PC-3 (cell line): ENCODE measurements around the gene SLC25A17. TPM values are rescaled to one million over a fixed set of nuclear protein-coding genes. Genes with fewer than 3 reads are reported as not detected.

ENCODE experiments used
- ATAC-seq: fragments of 200-7000 bp; cut with Tn5 transposase; 2 replicates; pipeline ENCODE4 v1.9.1; 2020; ENCODE audit warnings: mild to moderate bottlenecking, moderate library complexity
- BruUV-seq: library from RNA; stranded (reverse); fragments of 400-500 nt; replicated peaks from 2 replicates; lab custom pipeline; 2021; lab: Mats Ljungman, UMichigan
- CTCF ChIA-PET: fragments of 300-600 bp; sonication (Branson Sonifier 250); formaldehyde crosslinking; loops from one replicate; lab custom pipeline; 2022; ENCODE audit warnings: antibody characterized with exemption; lab: Charles Lee
- POLR2A ChIA-PET: fragments of 300-600 bp; sonication (Branson Sonifier 250); formaldehyde crosslinking; loops from one replicate; lab custom pipeline; 2022; ENCODE audit warnings: antibody characterized with exemption; ENCODE audit not compliant: unreplicated experiment; lab: Charles Lee
- DNase-seq: peaks from one replicate; pipeline ENCODE4 v3.0.0-alpha.2; 2015
- H2AFZ ChIP-seq: fragments of 300-600 bp; sonication (generic); 2 replicates; pipeline ENCODE4 v1.6.0; 2016; ENCODE audit warnings: antibody characterized with exemption, low read length
- H3F3A ChIP-seq: fragments of 300-600 bp; sonication (generic); one replicate; pipeline ENCODE4 v1.6.0; 2017; ENCODE audit warnings: antibody characterized with exemption, low read length, control low read depth, mild to moderate bottlenecking; ENCODE audit not compliant: unreplicated experiment
- H3K27ac ChIP-seq: fragments of 300-600 bp; sonication (generic); 2 replicates; pipeline ENCODE4 v1.5.1; 2016; ENCODE audit warnings: mild to moderate bottlenecking, low read length
- H3K27me3 ChIP-seq: fragments of 300-600 bp; sonication (generic); 2 replicates; pipeline ENCODE4 v1.6.1; 2016; ENCODE audit warnings: low read length, mixed read lengths
- H3K36me3 ChIP-seq: fragments of 300-600 bp; sonication (generic); 2 replicates; pipeline ENCODE4 v1.6.1; 2016; ENCODE audit warnings: low read depth, mixed run types, low read length, mixed read lengths
- H3K4me1 ChIP-seq: fragments of 300-600 bp; sonication (generic); 2 replicates; pipeline ENCODE4 v1.5.1; 2016; ENCODE audit warnings: low read length; ENCODE audit not compliant: insufficient read depth
- H3K4me2 ChIP-seq: fragments of 300-600 bp; sonication (generic); 2 replicates; pipeline ENCODE4 v1.6.0; 2016; ENCODE audit warnings: low read length
- H3K4me3 ChIP-seq: fragments of 300-600 bp; sonication (generic); 2 replicates; pipeline ENCODE4 v1.5.1; 2016; ENCODE audit warnings: mild to moderate bottlenecking, low read length, mixed read lengths
- H3K79me2 ChIP-seq: fragments of 300-600 bp; sonication (generic); 2 replicates; pipeline ENCODE4 v1.6.1; 2017; ENCODE audit warnings: low read length, mixed read lengths
- H3K9ac ChIP-seq: fragments of 300-600 bp; sonication (generic); 2 replicates; pipeline ENCODE4 v1.6.0; 2016; ENCODE audit warnings: mild to moderate bottlenecking, low read length
- H3K9me2 ChIP-seq: fragments of 300-600 bp; sonication (generic); replicated peaks from 2 replicates; pipeline ENCODE4 v1.6.1; 2016; ENCODE audit warnings: mixed run types, low read length, mixed read lengths
- H3K9me3 ChIP-seq: fragments of 300-600 bp; sonication (generic); 2 replicates; pipeline ENCODE4 v1.6.1; 2016; ENCODE audit warnings: low read length, mixed read lengths
- H4K20me1 ChIP-seq: fragments of 300-600 bp; sonication (generic); 2 replicates; pipeline ENCODE4 v1.6.1; 2016; ENCODE audit warnings: low read length, mixed read lengths
- EZH2 ChIP-seq: fragments of 300-600 bp; sonication (generic); IDR thresholded peaks from one replicate; pipeline ENCODE4 v1.6.1; 2017; ENCODE audit warnings: antibody characterized with exemption, mild to moderate bottlenecking, low read length; ENCODE audit not compliant: unreplicated experiment
- EZH2phosphoT487 ChIP-seq: fragments of 300-600 bp; sonication (generic); IDR thresholded peaks from 2 replicates; pipeline ENCODE4 v1.6.1; 2018; ENCODE audit warnings: mild to moderate bottlenecking, antibody characterized with exemption, low read length, borderline replicate concordance
- intact Hi-C: fragments of 100-400 bp; cut with micrococcal nuclease; formaldehyde crosslinking; loops from 2 replicates; pipeline ENCODE4 v1.9.0; 2023
- total RNA-seq: library from RNA; depleted of rRNA; stranded (reverse); fragments of >200 nt; gene quantifications from 2 replicates; pipeline ENCODE4 v1.2.3, GENCODE V29; 2014
- TF ChIP-seq, protein P1 (sequence below): fragments of 300-600 bp; sonication (generic); conservative IDR thresholded peaks from 2 replicates; pipeline ENCODE4 v1.5.1; 2017; ENCODE audit warnings: antibody characterized with exemption, low read depth, mild to moderate bottlenecking, low read length

Gene SLC25A17
- total RNA-seq, 1 experiment from 2014 or later, result 18.3 TPM

DNA sequence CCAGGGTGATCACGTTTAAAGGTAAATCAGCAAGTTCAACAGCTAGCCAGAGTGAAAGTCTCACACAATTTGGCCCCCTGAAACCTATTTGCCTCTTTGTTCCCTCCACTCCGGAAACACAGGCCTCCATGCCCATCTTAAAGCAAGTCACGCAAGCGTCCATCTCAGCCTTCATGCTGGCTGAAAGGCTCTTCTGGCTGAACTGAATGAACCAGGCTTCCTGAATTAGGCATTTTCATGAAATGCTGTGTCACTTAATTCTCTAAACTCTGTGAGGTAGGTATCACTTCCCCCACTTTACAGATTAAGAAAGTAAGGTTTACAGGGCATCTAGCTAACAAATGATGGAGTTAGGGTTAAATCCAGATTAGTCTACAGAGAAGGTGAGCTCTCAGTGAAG, 1.4 kb downstream of the SLC25A17 start:
- TF ChIP-seq EZH2 (no peak), EZH2phosphoT487 (no peak)
- TF ChIP-seq, protein P1, sequence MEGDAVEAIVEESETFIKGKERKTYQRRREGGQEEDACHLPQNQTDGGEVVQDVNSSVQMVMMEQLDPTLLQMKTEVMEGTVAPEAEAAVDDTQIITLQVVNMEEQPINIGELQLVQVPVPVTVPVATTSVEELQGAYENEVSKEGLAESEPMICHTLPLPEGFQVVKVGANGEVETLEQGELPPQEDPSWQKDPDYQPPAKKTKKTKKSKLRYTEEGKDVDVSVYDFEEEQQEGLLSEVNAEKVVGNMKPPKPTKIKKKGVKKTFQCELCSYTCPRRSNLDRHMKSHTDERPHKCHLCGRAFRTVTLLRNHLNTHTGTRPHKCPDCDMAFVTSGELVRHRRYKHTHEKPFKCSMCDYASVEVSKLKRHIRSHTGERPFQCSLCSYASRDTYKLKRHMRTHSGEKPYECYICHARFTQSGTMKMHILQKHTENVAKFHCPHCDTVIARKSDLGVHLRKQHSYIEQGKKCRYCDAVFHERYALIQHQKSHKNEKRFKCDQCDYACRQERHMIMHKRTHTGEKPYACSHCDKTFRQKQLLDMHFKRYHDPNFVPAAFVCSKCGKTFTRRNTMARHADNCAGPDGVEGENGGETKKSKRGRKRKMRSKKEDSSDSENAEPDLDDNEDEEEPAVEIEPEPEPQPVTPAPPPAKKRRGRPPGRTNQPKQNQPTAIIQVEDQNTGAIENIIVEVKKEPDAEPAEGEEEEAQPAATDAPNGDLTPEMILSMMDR, result no peak
- DNase-seq (no peak), ATAC-seq (no peak)
- ChIA-PET CTCF (no interaction called here), POLR2A (no interaction called here)
- H3K4me3 ChIP-seq, result peak overlapping the region; percentile 94
- intact Hi-C loops, result no loop called here
- H2AFZ ChIP-seq, result no peak overlapping the region
- BruUV-seq, result no TSS peak
- peak overlapping the region; percentile 96 for H3K4me2 ChIP-seq
- peaks cover 57% of the 10 kb centered on the region for H3K79me2 ChIP-seq
- H3K36me3 ChIP-seq, result no peaks in the 10 kb centered on the region
- H4K20me1 ChIP-seq, result no peaks in the 10 kb centered on the region
- H3K27me3 ChIP-seq, result no peaks in the 10 kb centered on the region
- peaks cover 21% of the 10 kb centered on the region for H3K4me1 ChIP-seq
- H3K9me2 ChIP-seq, result no peaks in the 10 kb centered on the region
- H3F3A ChIP-seq, result peaks cover 4% of the 10 kb centered on the region
- H3K9me3 ChIP-seq, result no peaks in the 10 kb centered on the region
- H3K9ac ChIP-seq, result peak overlapping the region; percentile 93; the same call in 1 of the 2 replicates
- no peak overlapping the region for H3K27ac ChIP-seq

DNA sequence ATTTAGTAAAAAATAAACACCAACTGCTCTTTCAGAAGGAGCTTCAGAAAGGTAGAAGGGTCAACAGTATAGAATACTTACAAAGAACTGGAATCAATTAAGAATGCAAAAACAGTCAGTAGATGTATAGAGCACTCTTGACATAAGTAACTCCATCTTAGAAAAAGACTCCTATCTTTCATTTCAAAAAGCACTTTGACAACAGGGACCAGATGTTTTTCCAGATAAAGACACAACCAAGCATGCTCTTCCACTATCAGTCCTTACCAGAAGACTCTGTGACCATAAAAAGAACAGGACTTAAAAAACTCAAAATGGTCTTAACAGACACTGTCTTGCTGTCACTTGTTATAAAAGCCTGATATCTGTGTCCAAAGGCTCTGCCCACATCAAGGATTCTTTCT, 5.2 kb downstream of the SLC25A17 start:
- Histone ChIP-seq H3K9me2 (no peaks in the 10 kb centered on the region), H3K27ac (no peak overlapping the region), H3K4me1 (peaks cover 12% of the 10 kb centered on the region; the same call in 1 of the 2 replicates), H3K79me2 (peaks cover 82% of the 10 kb centered on the region), H3K9me3 (no peaks in the 10 kb centered on the region), H4K20me1 (no peaks in the 10 kb centered on the region), H2AFZ (no peak overlapping the region), H3K9ac (no peak overlapping the region), H3K4me3 (no peak overlapping the region), H3F3A (no peaks in the 10 kb centered on the region), H3K36me3 (no peaks in the 10 kb centered on the region), H3K27me3 (no peaks in the 10 kb centered on the region), H3K4me2 (no peak overlapping the region)
- POLR2A ChIA-PET, result no interaction called here
- no peak for TF ChIP-seq EZH2phosphoT487
- TF ChIP-seq, protein P1, result no peak
- no peak for TF ChIP-seq EZH2
- DNase-seq, result no peak
- no peak for ATAC-seq
- intact Hi-C loops, result no loop called here
- no TSS peak for BruUV-seq
- CTCF ChIA-PET, result no interaction called here

DNA sequence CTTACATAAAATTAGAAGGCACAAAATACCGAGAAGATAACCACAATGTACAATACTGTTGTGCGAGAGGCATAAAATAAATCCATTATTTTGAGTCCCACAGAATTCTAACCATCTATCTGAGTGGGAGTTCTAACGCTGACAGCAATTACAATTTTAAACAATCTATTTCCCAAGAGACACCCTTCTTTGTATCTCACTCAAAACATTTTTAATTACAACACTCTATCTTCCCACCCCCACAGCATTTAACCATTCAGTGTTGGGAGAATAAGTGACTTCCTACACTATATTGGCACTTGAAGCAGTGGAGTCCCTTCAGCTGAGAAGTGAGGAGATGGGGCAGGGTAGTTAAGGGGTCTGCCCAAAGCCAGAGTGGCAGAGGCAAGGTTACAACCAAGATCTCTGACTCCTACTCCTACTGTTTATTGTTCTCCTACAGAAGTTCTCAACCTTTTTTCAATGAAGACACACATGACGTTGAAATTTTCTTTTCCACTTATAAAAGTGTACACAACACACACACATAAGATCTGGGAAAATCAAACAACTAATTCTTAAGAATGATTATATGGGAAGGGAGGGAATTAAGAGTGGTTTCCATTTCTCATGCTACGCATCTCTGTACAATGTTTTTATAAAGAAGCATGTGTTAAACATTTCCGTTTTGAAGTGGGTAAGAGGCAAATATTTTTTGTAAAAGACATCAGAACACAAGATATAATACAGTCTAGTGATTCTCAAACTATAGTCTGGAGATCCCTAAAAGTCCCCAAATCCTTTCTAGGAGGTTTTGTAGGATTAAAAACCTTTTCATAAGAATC, 10.9 kb downstream of the SLC25A17 start:
- H3K9me3 ChIP-seq, result no peaks in the 10 kb centered on the region
- no peak overlapping the region for H3K4me3 ChIP-seq
- H3K4me1 ChIP-seq, result no peaks in the 10 kb centered on the region
- H2AFZ ChIP-seq, result no peak overlapping the region
- no peak overlapping the region for H3K27ac ChIP-seq
- ATAC-seq (no peak), DNase-seq (no peak)
- no peaks in the 10 kb centered on the region for H3F3A ChIP-seq
- TF ChIP-seq EZH2 (no peak), EZH2phosphoT487 (no peak)
- TF ChIP-seq, protein P1, result no peak
- H3K36me3 ChIP-seq, result no peaks in the 10 kb centered on the region
- ChIA-PET POLR2A (no interaction called here), CTCF (no interaction called here)
- H3K27me3 ChIP-seq, result no peaks in the 10 kb centered on the region
- peaks cover 62% of the 10 kb centered on the region for H3K79me2 ChIP-seq
- H4K20me1 ChIP-seq, result no peaks in the 10 kb centered on the region
- no peaks in the 10 kb centered on the region for H3K9me2 ChIP-seq
- no TSS peak for BruUV-seq
- intact Hi-C loops, result no loop called here
- H3K4me2 ChIP-seq, result no peak overlapping the region
- H3K9ac ChIP-seq, result no peak overlapping the region
